DMS79 treated with DMSO at 0.1 percent for 48 hours (cell line): ENCODE data around the gene ERG.

Experiments
- DNase-seq: peaks from one replicate; lab custom pipeline; 2025; lab: John Stamatoyannopoulos, UW

Gene ERG

GRCh38 chr21:38434913-38435533 is 63.3 kb downstream of the ERG start:
- no peak for DNase-seq

GRCh38 chr21:38433471-38433870 is 64.8 kb downstream of the ERG start:
- no peak for DNase-seq

GRCh38 chr21:38430401-38430984 is 67.8 kb downstream of the ERG start:
- no peak for DNase-seq

GRCh38 chr21:38429011-38429410 is 69.3 kb downstream of the ERG start:
- no peak for DNase-seq

- no peak for DNase-seq
Measured at GRCh38 chr21:38428211-38428610, 70.1 kb downstream of the ERG start.

GRCh38 chr21:38424305-38425019 is 73.8 kb downstream of the ERG start:
- no peak for DNase-seq

GRCh38 chr21:38422082-38422481 is 76.2 kb downstream of the ERG start:
- DNase-seq = no peak

GRCh38 chr21:38420140-38420539 is 78.1 kb downstream of the ERG start:
- DNase-seq = no peak

GRCh38 chr21:38417726-38418125 is 80.6 kb downstream of the ERG start:
- no peak for DNase-seq

- no peak for DNase-seq
Measured at GRCh38 chr21:38416791-38417190, 81.5 kb downstream of the ERG start.

GRCh38 chr21:38413958-38414548 is 84.2 kb downstream of the ERG start:
- no peak for DNase-seq

- DNase-seq = no peak
Measured at GRCh38 chr21:38410466-38410865, 87.8 kb downstream of the ERG start.

GRCh38 chr21:38409907-38410306 is 88.4 kb downstream of the ERG start:
- no peak for DNase-seq

GRCh38 chr21:38404177-38404576 is 94.1 kb downstream of the ERG start:
- no peak for DNase-seq

GRCh38 chr21:38402795-38403194 is 95.5 kb downstream of the ERG start:
- no peak for DNase-seq

- DNase-seq = no peak
Measured at GRCh38 chr21:38402291-38402690, 96.0 kb downstream of the ERG start.

GRCh38 chr21:38401191-38401926 is 96.9 kb downstream of the ERG start:
- DNase-seq = no peak

- no peak for DNase-seq
Measured at GRCh38 chr21:38400195-38400919, 97.9 kb downstream of the ERG start.

GRCh38 chr21:38399103-38399502 is 99.2 kb downstream of the ERG start:
- DNase-seq = no peak

GRCh38 chr21:38396325-38396724 is 102.0 kb downstream of the ERG start:
- no peak for DNase-seq

GRCh38 chr21:38395581-38395980 is 102.7 kb downstream of the ERG start:
- no peak for DNase-seq

GRCh38 chr21:38392661-38393060 is 105.6 kb downstream of the ERG start:
- no peak for DNase-seq
